HG02870 (cell line): ENCODE results near the gene TRIP6.
"Not testable (repeated sequence)": the region's sequence is repeated elsewhere in the genome, so short reads cannot be mapped to it uniquely, and the experiment has no call there.

Experiments
- ATAC-seq: cut with Tn5 transposase; IDR thresholded peaks from one replicate; pipeline ENCODE4 v1.9.1; 2021; ENCODE audit warnings: mild to moderate bottlenecking, moderate library complexity; ENCODE audit not compliant: unreplicated experiment

The TRIP6 gene

DNA sequence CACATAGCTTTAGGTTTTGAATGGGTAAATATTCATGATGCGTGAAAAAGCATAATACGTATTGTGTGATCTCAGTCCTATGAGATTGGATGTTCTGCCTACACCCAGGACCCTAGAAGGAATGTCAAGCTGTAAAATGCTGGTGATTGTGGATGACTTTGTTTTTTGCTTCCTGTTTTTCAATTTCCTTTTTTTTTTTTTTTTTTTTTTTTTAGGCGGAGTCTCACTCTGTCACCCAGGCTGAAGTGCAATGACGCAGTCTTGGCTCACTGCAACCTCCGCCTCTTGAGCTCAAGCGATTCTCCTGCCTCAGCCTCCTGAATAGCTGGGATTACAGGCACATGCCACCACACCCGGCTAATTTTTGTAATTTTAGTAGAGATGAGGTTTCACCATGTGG, 43.3 kb downstream of the TRIP6 start:
- not testable (repeated sequence) for ATAC-seq

DNA sequence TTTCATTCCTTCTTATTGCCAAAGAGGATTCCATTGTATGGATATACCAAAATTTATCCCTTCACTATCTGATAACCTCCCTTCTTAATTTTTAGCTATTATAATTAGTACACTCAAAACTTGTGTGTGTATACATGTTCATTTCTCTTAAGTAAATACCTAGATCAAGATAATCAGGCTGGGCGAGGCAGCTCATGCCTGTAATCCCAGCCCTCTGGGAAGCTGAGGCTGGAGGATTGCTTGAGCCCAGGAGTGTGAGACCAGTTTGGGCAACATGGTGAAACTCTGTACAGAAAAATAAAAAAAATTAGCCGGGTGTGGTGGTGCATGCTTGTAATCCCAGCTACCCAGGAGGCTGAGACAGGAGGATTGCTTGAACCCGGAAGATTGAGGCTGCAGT, 44.3 kb downstream of the TRIP6 start:
- no peak for ATAC-seq

DNA sequence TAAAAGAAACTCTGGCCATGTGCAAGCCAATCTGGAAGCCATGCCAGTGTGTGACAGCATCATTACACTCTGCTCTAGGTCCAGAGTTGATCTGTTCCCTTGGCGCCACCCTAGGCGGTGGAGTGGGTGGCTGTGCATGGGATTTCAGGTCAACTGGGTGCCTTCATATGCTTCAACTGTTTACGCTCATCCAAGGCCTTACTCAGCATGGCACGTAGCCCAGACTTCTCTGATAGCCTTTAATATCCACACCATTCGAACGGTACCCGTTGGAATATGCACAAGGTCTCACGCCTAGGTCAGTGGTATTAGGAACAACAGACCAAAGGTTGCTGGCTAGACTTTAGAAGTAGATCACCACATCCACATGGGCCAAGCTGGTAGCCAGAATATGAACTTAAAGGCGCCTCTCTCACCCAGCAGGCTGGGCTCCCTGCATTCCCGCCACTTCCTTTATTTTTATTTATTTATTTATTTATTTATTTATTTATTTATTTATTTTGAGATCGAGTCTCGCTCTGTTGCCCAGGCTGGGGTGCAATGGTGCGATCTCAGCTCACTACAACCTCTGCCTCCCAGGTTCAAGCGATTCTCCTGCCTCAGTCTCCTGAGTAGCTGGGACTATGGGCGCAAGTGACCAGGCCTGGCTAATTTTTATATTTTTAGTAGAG, 47.2 kb downstream of the TRIP6 start:
- no peak for ATAC-seq

DNA sequence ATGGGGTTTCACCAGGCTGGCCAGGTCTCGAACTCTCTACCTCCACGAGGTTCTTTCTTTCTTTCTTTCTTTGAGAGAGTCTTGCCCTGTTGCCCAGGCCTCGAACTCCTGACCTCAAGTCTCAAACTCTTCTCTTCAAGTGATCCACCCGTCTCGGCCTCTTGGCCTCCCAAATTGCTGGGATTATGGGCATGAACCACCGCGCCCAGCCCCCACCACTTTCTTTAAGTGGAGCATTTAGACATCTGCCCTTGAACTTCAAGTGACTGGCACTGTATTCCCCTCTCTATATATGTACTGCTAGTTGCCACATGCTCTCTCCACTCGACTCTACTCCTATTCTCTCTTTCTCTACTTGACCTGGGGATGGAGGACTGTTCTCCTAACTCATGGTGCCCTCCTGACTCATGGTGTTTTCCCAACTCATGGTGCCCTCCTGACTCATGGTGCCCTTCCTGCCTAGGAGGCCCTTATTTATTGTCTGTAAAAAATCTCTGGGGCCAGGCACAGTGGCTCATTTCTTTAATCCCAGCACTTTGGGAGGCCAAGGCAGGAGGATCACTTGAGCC, 47.8 kb downstream of the TRIP6 start:
- no peak for ATAC-seq

DNA sequence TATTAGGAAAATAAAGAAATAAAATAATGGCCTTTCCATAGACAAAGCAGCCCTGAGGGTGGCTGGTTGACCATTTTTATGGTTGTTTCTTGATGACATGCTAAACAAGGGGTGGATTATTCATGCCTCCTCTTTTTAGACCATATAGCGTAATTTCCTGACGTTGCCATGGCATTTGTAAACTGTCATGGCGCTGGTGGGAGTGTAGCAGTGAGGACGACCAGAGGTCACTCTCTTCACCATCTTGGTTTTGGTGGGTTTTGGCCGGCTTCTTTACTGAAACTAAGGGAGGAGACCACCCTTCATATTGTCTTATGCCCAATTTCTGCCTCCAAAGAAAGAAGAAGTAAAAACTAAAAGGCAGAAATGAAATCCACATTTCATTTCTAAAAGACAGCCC, 52.1 kb downstream of the TRIP6 start:
- not testable (repeated sequence) for ATAC-seq

DNA sequence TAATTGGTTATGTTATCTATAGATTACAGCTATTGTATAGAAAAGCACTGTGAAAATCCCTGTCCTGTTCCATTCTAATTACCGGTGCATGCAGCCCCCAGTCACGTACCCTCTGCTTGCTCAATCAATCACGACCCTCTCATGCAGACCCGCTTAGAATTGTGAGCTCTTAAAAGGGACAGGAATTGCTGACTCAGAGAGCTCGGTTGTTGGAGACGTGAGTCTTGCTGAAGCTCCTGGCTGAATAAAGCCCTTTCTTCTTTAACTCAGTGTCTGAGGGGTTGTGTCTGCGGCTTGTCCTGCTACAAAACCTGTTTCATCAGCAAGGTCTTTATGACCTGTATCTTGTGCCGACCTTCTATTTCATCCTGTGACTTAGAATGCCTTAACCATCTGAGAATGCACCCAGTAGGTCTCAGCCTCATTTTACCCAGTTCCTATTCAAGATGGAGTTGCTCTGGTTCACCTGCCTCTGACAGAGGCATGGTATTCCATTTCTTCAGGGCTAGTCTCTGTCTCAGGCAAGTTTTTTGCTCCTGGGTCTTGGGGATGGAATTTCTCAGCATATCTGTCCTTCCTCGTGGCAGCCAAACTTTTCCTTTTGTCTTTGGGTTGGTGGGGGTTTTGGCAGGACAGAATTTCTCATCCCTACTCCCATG, 52.7 kb downstream of the TRIP6 start:
- not testable (repeated sequence) for ATAC-seq

DNA sequence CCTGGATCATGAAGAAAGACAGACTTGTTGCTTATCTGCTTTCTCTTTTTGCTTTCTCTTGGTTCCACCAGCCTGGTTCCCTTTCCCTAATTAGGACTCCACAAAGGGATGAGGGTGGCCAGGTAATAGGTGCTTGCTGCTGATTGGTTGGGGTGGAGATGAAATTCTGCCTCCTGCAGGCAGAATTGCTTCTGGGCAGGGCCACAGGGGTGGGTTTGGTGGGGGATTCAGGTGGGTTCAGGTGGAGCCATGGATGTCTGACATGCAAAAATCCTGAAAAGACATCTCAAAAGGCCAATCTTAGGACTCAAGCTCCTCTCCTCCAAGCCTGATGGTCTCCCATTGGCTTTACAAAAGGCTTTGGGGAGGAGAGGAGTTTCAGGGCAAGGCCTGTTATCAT, 53.9 kb downstream of the TRIP6 start:
- no peak for ATAC-seq
